CD14-positive monocyte (primary cell): ENCODE results near the gene LRRC7. TPM values are rescaled to one million over a fixed set of nuclear protein-coding genes. Genes with fewer than 3 reads are reported as not detected.

Experiments
- DNase-seq, 3 donors: peaks; one replicate each; pipeline ENCODE4 v3.0.0-alpha.2; 2011 to 2022
- H2AFZ ChIP-seq: 2 replicates; pipeline ENCODE4 v1.6.0; 2012; ENCODE audit warnings: mild to moderate bottlenecking, low read depth, low read length, inconsistent platforms; ENCODE audit not compliant: insufficient read depth, poor library complexity, severe bottlenecking
- H3K27ac ChIP-seq, 2 donors: 1 replicate in 1 of 2; 2 replicates in 1 of 2; pipeline ENCODE4 v1.5.1; 2012 to 2013; ENCODE audit warnings: low read length in 2 of 2, control low read depth in 1 of 2, inconsistent platforms in 1 of 2, low read depth in 1 of 2, mild to moderate bottlenecking in 1 of 2
- H3K27me3 ChIP-seq, 2 donors: one replicate each; pipeline versions ENCODE4 v1.6.0 to v1.6.1; 2011 to 2013; ENCODE audit warnings: low read length in 2 of 2; ENCODE audit not compliant: control insufficient read depth in 2 of 2, insufficient read depth in 2 of 2
- H3K36me3 ChIP-seq, 2 donors: replicated peaks in 1 of 2; 1 replicate in 1 of 2; 2 replicates in 1 of 2; pipeline versions ENCODE4 v1.5.1 to v1.6.1; 2012 to 2013; ENCODE audit warnings: low read length in 2 of 2, control low read depth in 1 of 2, inconsistent platforms in 1 of 2, mild to moderate bottlenecking in 1 of 2; ENCODE audit not compliant: insufficient read depth in 2 of 2, control insufficient read depth in 1 of 2
- H3K4me1 ChIP-seq, 2 donors: 1 replicate in 1 of 2; 2 replicates in 1 of 2; pipeline versions ENCODE4 v1.5.1 to v1.6.1; 2012 to 2013; ENCODE audit warnings: low read length in 2 of 2, control low read depth in 1 of 2, inconsistent platforms in 1 of 2, mild to moderate bottlenecking in 1 of 2, moderate library complexity in 1 of 2; ENCODE audit not compliant: insufficient read depth in 2 of 2, control insufficient read depth in 1 of 2
- H3K4me2 ChIP-seq: replicated peaks from 2 replicates; pipeline ENCODE3; 2012; ENCODE audit warnings: low read length, moderate library complexity, mild to moderate bottlenecking; ENCODE audit not compliant: poor library complexity, severe bottlenecking; ENCODE audit errors: extremely low read depth
- H3K4me3 ChIP-seq, 3 experiments: fragments of 200-600 bp in 1 of 3; sonication (generic) in 1 of 3; replicated peaks in 1 of 3; 1 replicate in 2 of 3; 2 replicates in 1 of 3; pipeline ENCODE4 v1.5.1; 2011 to 2013; ENCODE audit warnings: low read length in 3 of 3, mild to moderate bottlenecking in 3 of 3, control low read depth in 2 of 3, low read depth in 2 of 3, inconsistent platforms in 1 of 3, moderate library complexity in 1 of 3
- H3K79me2 ChIP-seq: 2 replicates; pipeline ENCODE4 v1.6.0; 2012; ENCODE audit warnings: mild to moderate bottlenecking, control low read depth, inconsistent platforms, low read length, moderate library complexity; ENCODE audit not compliant: insufficient read depth
- H3K9ac ChIP-seq: 2 replicates; pipeline ENCODE4 v1.6.0; 2017; ENCODE audit warnings: low read length, mild to moderate bottlenecking; ENCODE audit not compliant: insufficient read depth, poor library complexity, severe bottlenecking
- H3K9me3 ChIP-seq, 2 donors: replicated peaks in 1 of 2; 1 replicate in 1 of 2; 2 replicates in 1 of 2; pipeline versions ENCODE4 v1.5.1 to v1.6.1; 2012 to 2013; ENCODE audit warnings: low read length in 2 of 2, control low read depth in 1 of 2; ENCODE audit not compliant: control insufficient read depth in 1 of 2, insufficient read depth in 1 of 2
- H4K20me1 ChIP-seq: 2 replicates; pipeline ENCODE4 v1.6.0; 2012; ENCODE audit warnings: mild to moderate bottlenecking, low read length, control low read depth, moderate library complexity; ENCODE audit not compliant: insufficient read depth
- H3K27ac Mint-ChIP-seq, 7 donors: one replicate each; pipeline ENCODE4 v1.8.0; 2020; ENCODE audit warnings: mild to moderate bottlenecking in 7 of 7, mixed read lengths in 7 of 7, moderate library complexity in 6 of 7, inconsistent platforms in 2 of 7
- H3K27me3 Mint-ChIP-seq, 3 donors: one replicate each; pipeline ENCODE4 v1.8.0; 2021 to 2022; ENCODE audit warnings: low read depth in 3 of 3, mild to moderate bottlenecking in 3 of 3, mixed read lengths in 3 of 3, moderate library complexity in 3 of 3, inconsistent platforms in 1 of 3
- H3K36me3 Mint-ChIP-seq, 2 donors: one replicate each; pipeline ENCODE4 v1.8.0; 2020; ENCODE audit warnings: mixed read lengths in 2 of 2, inconsistent platforms in 1 of 2, mild to moderate bottlenecking in 1 of 2
- H3K4me1 Mint-ChIP-seq: one replicate; pipeline ENCODE4 v1.8.0; 2020; ENCODE audit warnings: mild to moderate bottlenecking, mixed read lengths
- H3K4me3 Mint-ChIP-seq, 2 donors: one replicate each; pipeline ENCODE4 v1.8.0; 2020; ENCODE audit warnings: mild to moderate bottlenecking in 2 of 2, mixed read lengths in 2 of 2, moderate library complexity in 1 of 2
- H3K9me3 Mint-ChIP-seq, 7 donors: one replicate each; pipeline ENCODE4 v1.8.0; 2020 to 2022; ENCODE audit warnings: mixed read lengths in 7 of 7, mild to moderate bottlenecking in 6 of 7, moderate library complexity in 6 of 7, inconsistent platforms in 2 of 7
- CTCF ChIP-seq: fragments of 200-600 bp; IDR thresholded peaks from one replicate; pipeline ENCODE4 v1.8.0; 2022; ENCODE audit warnings: antibody characterized with exemption, mild to moderate bottlenecking
- WGBS: methylation state at CpG from one replicate; pipeline ENCODE4 v1.1.5; 2013; ENCODE audit warnings: missing lambda C conversion rate; ENCODE audit not compliant: insufficient coverage; 5-methylcytosine and 5-hydroxymethylcytosine counted together
- intact Hi-C, 2 donors: fragments of 100-400 bp; cut with micrococcal nuclease; formaldehyde crosslinking; loops; one replicate each; pipeline versions ENCODE4 v1.15.0 to v1.15.1; 2023
- polyA plus RNA-seq, 3 donors: library from polyadenylated mRNA; depleted of rRNA in 1 of 3; unstranded in 2 of 3; stranded (reverse) in 1 of 3; fragments of 300-500 nt in 2 of 3; fragments of >200 nt in 1 of 3; fragmentation: Illumina TruSeq in 2 of 3; gene quantifications; 1 replicate in 2 of 3; 2 replicates in 1 of 3; pipeline ENCODE4 v1.2.3, GENCODE V29; 2012 to 2021

Gene LRRC7
- polyA plus RNA-seq, 3 donors = not detected

GRCh38 chr1:69645477-69645876 is 77.8 kb downstream of the LRRC7 start:
- Mint-ChIP-seq H3K36me3 (no peaks in the 10 kb centered on the region), H3K4me3 (no peak overlapping the region), H3K27ac (no peak overlapping the region), H3K27me3 (no peaks in the 10 kb centered on the region), H3K4me1 (no peaks in the 10 kb centered on the region), H3K9me3 (peaks cover 0 to 6% (median 2%) of the 10 kb centered on the region in 7 donors)
- Histone ChIP-seq H3K36me3 (no peaks in the 10 kb centered on the region), H3K79me2 (no peaks in the 10 kb centered on the region), H3K27me3 (no peaks in the 10 kb centered on the region), H4K20me1 (no peaks in the 10 kb centered on the region), H3K4me2 (no peak overlapping the region), H2AFZ (no peak overlapping the region), H3K4me1 (no peaks in the 10 kb centered on the region), H3K9me3 (no peaks in the 10 kb centered on the region), H3K9ac (no peak overlapping the region), H3K4me3 (no peak overlapping the region), H3K27ac (no peak overlapping the region)
- TF ChIP-seq CTCF = no peak
- DNase-seq = no peak
- no CpG with 5 or more reads among the region's 1 CpG for WGBS
- intact Hi-C loops = no loop called here

GRCh38 chr1:69648486-69648885 is 80.8 kb downstream of the LRRC7 start:
- H3K27ac ChIP-seq = no peak overlapping the region
- H3K36me3 ChIP-seq = no peaks in the 10 kb centered on the region
- no peaks in the 10 kb centered on the region for H3K9me3 ChIP-seq
- DNase-seq = no peak
- H3K4me1 Mint-ChIP-seq = no peaks in the 10 kb centered on the region
- no peaks in the 10 kb centered on the region for H4K20me1 ChIP-seq
- no peaks in the 10 kb centered on the region for H3K27me3 ChIP-seq
- no peak overlapping the region for H3K4me3 Mint-ChIP-seq
- H3K36me3 Mint-ChIP-seq = no peaks in the 10 kb centered on the region
- intact Hi-C loops = no loop called here
- H3K4me2 ChIP-seq = no peak overlapping the region
- H3K27ac Mint-ChIP-seq = no peak overlapping the region
- H3K4me3 ChIP-seq = no peak overlapping the region
- no peak for TF ChIP-seq CTCF
- H3K9me3 Mint-ChIP-seq = peaks cover 0 to 6% (median 0%) of the 10 kb centered on the region in 7 donors
- no peak overlapping the region for H3K9ac ChIP-seq
- peaks cover 0 to 1% (median 0%) of the 10 kb centered on the region in 3 donors for H3K27me3 Mint-ChIP-seq
- H3K79me2 ChIP-seq = no peaks in the 10 kb centered on the region
- no peak overlapping the region for H2AFZ ChIP-seq
- H3K4me1 ChIP-seq = no peaks in the 10 kb centered on the region
